Colon (tissue), 2 donors: ENCODE data around the gene ATP2B3.

ENCODE experiments used
- FAIRE-seq: peaks from 2 replicates; lab custom pipeline; 2012; peaks lifted over from hg19 to GRCh38; lab: Jason Lieb, UNC
- donor health status: control.
- donor health status: control.

ATP2B3 gene

GRCh38 chrX:153572601-153573000 lies 55.2 kb downstream of the ATP2B3 start:
- FAIRE-seq = no peak

GRCh38 chrX:153573984-153574383 lies 56.5 kb downstream of the ATP2B3 start:
- no peak for FAIRE-seq

- no peak for FAIRE-seq
Observed at GRCh38 chrX:153576239-153576870, 58.9 kb downstream of the ATP2B3 start.

- no peak for FAIRE-seq
Observed at GRCh38 chrX:153576961-153577360, 59.5 kb downstream of the ATP2B3 start.

- FAIRE-seq = no peak
Observed at GRCh38 chrX:153578200-153578835, 60.9 kb downstream of the ATP2B3 start.

- no peak for FAIRE-seq
Observed at GRCh38 chrX:153578889-153579288, 61.4 kb downstream of the ATP2B3 start.

GRCh38 chrX:153580700-153581386 lies 63.4 kb downstream of the ATP2B3 start:
- FAIRE-seq = no peak

- no peak for FAIRE-seq
Observed at GRCh38 chrX:153582896-153583295, 65.5 kb downstream of the ATP2B3 start.

GRCh38 chrX:153583433-153583832 lies 66.0 kb downstream of the ATP2B3 start:
- no peak for FAIRE-seq

- no peak for FAIRE-seq
Observed at GRCh38 chrX:153585827-153586226, 68.4 kb downstream of the ATP2B3 start.

GRCh38 chrX:153587342-153587741 lies 69.9 kb downstream of the ATP2B3 start:
- FAIRE-seq = no peak

- no peak for FAIRE-seq
Observed at GRCh38 chrX:153588021-153588781, 70.8 kb downstream of the ATP2B3 start.

- FAIRE-seq = no peak
Observed at GRCh38 chrX:153588782-153589446, 71.5 kb downstream of the ATP2B3 start.

- FAIRE-seq = no peak
Observed at GRCh38 chrX:153590961-153591956, 73.8 kb downstream of the ATP2B3 start.

GRCh38 chrX:153592091-153592833 lies 74.8 kb downstream of the ATP2B3 start:
- FAIRE-seq = no peak

- FAIRE-seq = no peak
Observed at GRCh38 chrX:153592966-153593688, 75.7 kb downstream of the ATP2B3 start.

GRCh38 chrX:153593811-153594500 lies 76.5 kb downstream of the ATP2B3 start:
- no peak for FAIRE-seq

GRCh38 chrX:153595387-153595786 lies 77.9 kb downstream of the ATP2B3 start:
- no peak for FAIRE-seq
